Superior temporal gyrus (tissue), 1 donor: ENCODE results near the gene VWA7.
"Not testable (repeated sequence)": the region's sequence is repeated elsewhere in the genome, so short reads cannot be mapped to it uniquely, and the experiment has no call there.

Source experiments
- DNase-seq: peaks from one replicate; pipeline ENCODE4 v3.0.0-alpha.2; 2016; ENCODE audit errors: extremely low spot score

The VWA7 gene

GRCh38 chr6:31801031-31801927 is 24.2 kb upstream of the VWA7 start:
- not testable (repeated sequence) for DNase-seq

GRCh38 chr6:31799781-31800180 is 22.7 kb upstream of the VWA7 start:
- no peak for DNase-seq

DNA sequence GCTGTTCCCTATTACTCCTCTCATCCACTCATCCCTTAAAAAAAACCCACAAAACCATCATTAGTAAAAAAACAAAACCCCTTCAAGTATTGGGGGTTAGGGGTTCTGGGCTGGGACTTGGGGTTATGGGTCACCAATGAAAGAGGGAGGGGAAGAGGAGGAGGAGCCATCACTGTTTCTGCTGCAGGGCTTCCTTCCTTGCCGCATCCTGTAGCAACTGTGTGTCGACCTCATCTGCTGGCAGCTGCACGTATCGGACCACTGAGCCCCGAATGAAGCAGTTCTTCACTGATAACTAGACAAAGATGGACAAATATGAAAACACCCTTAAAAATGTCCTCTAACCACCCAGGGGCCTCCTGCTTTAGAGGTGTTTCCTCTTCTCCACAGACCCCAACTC is 20.5 kb upstream of the VWA7 start:
- no peak for DNase-seq

DNA sequence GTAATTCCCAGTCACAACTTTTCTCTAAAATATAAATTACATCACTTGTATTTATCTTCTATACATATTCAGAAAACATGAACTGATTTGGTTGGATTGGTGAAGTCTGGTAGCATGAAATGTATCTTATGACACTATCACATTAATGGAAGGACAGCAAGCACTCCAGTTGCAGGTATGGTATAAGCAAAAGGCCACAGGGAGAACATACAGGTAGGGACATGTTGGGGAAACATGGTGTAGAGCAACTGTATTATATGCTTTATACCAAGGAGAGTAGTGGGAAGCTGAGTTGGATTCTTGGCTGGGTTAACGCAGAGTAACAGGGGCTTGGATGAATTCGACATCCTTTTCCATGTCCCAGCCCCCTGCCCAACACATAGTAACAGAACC is 19.9 kb upstream of the VWA7 start:
- DNase-seq, result no peak

DNA sequence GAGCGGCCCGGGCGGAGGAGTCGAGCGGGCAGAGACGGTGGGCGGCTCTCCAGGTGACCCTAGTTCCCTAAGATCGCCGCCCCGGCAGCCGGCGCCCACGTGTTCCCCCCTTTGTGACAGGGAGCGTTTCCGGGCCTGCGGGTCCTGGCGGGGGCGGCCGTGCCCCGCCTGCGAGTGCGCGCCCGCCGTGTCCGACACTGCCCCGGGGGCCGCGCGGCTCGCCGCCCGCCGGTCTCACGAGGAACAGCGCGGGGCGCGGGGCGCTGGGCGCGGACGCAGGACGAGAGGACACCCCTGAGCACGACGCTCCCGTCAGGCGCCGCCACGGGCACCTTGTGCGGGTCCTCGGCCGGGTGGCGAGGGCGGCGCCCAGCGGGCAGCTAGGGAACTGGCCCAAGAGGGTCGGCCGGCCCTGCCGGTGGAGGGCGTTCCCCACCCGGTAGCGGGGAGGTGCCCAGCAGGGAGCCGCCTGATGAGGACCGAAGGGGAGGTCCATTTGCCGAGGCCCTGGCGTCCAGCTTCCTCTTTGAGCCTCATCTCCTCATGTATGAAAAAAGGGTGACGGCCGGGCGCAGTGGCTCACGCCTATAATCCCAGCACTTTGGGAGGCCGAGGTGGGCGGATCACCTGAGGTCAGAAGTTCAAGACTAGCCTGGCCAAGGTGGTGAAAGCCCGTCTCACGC is 18.6 kb upstream of the VWA7 start, which contains the start of gene VARS1:
Gene VARS1 (minus strand): TSS at position 137 of the 683 bp plus-strand sequence. CDS start 535 bp downstream, outside the sequence.
- peak; percentile 83 for DNase-seq

GRCh38 chr6:31794866-31795615 is 17.9 kb upstream of the VWA7 start:
- peak; percentile 37 for DNase-seq

DNA sequence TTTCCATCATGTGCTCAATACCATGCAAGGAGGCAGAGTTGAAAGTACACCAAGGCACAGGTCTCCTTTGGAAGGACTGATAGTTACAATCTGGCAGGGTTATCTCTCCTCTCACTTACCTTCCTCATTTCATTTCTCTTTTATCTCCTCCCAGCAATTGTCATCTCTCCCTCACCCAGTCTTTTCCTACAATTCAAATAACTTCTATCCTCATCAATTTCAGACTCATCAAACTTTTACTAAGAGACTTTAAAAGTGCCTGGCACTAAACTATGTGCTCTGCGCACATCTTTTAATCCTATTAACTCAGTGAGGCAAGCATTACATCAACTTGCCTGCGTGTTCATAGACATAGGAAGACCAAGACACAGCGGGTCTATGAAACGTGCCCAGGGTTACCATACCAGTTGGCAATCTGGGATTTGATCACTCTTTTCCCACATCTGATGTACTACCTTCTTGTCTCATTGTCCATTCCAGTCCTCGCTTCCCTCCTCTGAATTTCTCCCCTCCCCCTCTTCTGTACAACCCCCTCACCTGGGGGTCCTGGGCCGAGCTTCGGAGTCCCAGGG is 17.3 kb upstream of the VWA7 start:
- DNase-seq, result peak; percentile 47

DNA sequence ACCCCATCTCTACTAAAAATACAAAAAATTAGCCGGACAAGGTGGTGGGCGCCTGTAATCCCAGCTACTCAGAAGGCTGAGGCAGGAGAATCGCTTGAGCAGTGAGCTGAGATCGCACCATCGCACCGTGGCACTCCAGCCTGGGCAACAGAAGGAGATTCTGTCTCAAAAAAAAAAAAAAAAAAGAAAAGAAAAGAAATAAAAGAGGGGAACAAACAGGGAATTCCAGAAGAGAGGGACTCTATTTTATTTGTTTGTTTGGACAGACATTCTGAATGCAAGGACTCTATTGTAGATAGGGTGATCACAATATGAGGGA is 16.8 kb upstream of the VWA7 start:
- peak; percentile 23 for DNase-seq

DNA sequence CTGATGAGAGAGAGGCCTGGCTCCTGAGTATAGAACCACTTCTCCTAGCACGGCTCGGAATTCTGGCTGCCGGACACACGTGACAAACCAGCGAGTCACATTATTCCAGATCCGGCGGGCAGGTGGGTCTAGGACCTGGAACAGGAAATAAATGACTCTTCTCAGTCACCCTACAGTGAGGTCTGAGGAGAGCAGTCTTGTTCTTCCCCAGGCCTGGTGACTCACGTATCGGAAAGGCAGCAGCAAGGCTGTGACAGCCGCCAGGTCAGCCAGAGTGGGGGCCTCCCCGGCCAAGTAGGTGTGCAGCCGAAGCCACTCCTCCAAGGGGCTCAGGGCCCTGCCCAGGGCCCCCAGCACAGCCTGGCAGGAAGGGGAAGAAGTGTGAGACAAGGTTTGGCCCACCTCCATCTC is 15.6 kb upstream of the VWA7 start:
- no peak for DNase-seq

GRCh38 chr6:31792090-31792374 is 14.9 kb upstream of the VWA7 start:
- DNase-seq, result no peak

GRCh38 chr6:31791324-31792089 is 14.4 kb upstream of the VWA7 start:
- DNase-seq, result peak; percentile 55

DNA sequence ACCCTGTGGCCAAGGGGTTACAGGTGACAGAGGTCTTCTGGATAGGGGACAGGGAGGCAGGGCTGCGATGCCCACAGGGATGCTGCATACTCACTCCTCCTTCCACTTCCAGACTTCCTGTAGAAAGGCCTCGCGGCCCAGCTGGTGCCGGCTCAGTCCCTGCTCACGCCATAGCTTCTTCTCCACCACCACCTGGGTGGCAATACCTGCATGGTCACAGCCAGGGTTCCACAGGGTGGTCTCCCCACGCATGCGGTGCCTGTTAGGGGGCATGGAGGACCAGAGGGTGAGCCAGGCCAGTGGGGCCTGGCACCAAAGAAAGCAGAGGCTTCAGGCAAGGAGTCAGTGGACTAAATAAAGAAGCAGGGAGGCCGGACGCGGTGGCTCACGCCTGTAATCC is 8.3 kb upstream of the VWA7 start:
- no peak for DNase-seq

DNA sequence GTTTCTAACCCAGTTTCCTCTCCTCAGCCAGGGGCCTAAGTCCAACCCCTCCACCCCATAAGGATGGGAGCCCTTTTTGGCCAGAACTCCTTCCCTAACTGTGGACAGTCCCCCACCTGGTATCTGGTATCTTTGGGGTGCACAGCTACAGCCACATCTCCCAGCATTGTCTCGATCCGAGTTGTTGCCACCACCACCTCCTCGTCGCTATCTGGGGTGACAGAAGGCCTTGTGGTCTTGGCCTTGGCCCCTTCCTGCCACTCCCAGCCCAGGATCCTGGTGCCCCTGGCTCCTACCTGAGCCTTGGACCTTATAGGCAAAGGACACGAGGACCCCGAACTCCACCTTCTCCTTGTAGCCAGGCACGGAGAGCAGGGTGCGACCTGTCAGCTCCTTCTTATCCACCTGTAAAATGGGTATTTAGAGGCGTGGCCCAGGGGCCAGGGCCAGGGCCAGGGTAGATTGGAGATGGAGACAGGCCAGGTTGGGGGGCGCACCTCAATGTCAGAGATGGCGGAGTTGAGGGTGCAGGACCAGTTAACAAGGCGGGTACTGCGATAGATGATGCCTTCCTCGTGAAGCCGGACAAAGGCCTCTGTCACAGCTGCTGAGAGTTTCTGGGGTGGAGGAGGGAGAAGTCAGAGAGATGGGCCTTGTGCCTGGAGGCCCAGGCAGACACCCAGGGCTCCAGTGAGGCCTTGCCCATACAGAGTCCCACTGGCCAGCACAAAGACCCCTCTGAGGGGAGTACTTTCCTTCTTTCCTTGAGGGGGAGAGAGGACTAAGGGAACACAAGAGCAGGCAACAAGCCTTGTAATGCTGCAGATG is 7.2 kb upstream of the VWA7 start:
- DNase-seq, result no peak

GRCh38 chr6:31782126-31782855 is 5.2 kb upstream of the VWA7 start:
- no peak for DNase-seq

DNA sequence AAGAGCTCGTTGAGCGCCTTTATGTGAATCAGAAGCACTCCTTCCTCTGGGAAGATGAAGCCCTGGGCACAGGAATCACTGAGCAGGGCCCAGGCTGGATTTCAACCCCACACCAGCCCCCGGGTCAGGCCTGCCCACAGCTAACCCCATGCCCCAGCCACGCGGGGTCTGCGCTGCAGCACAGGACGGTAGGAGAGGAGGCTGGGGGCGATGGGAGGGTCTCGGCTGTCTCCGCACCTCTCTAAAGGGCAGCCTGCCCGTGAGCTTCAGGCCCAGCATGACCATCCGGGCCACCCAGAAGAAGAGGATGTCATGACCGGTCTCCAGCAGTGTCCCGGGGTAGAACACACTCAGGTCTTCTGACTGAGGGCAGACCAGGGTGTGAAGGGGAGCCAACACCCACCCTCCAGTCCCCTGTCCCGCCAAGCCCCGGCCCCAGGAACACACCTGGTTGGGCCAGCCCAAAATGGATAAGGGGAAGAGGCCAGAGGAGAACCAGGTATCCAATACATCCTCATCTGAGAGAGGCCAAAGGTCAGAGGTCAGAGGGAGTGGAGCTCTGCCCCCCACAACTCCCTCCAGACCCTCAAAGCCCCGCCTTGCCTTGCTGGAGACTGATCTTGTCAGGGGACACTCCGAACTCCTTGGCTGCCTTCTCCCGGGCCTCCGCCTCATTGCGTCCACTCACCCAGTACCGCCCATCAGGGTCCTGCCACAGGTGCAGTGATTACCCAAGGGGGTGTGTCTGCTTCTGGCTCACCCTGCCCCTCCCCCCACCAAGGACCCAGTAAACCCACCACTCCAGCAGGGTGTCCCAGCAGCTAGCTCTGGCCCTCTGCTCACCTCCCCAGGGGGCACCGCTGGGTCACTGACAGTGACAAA is 4.4 kb upstream of the VWA7 start:
- no peak for DNase-seq

- DNase-seq, result no peak
These were observed 3.5 kb upstream of the VWA7 start for GRCh38 chr6:31780507-31781243.

- DNase-seq, result no peak
These were observed 2.8 kb upstream of the VWA7 start for GRCh38 chr6:31779908-31780307.
